Activated CD4-positive, alpha-beta T cell treated with anti-CD3 and anti-CD28 coated beads, Interleukin-2, amount 10 ng/mL, durations not matched to agents 7 days and 5 days (primary cell): Measurements from ENCODE around the gene HOXA13. TPM values are rescaled to one million over a fixed set of nuclear protein-coding genes. Genes with fewer than 3 reads are reported as not detected.
A peak's percentile ranks its signal among the peaks of the same experiment; 100 is the strongest.

Experiments used
- CTCF ChIA-PET: fragments of 350-600 bp; sonication (Branson Sonifier 250); formaldehyde crosslinking; loops from one replicate; lab custom pipeline; 2021; ENCODE audit warnings: antibody characterized with exemption; lab: Charles Lee
- POLR2A ChIA-PET: fragments of 350-600 bp; sonication (Branson Sonifier 250); formaldehyde crosslinking; loops from one replicate; lab custom pipeline; 2021; ENCODE audit warnings: antibody characterized with exemption; lab: Charles Lee
- DNase-seq: peaks from one replicate; pipeline ENCODE4 v3.0.0-alpha.2; 2020
- H3K27ac Mint-ChIP-seq: one replicate; pipeline ENCODE4 v1.8.0; 2021; ENCODE audit warnings: mild to moderate bottlenecking, moderate library complexity, mixed read lengths
- H3K27me3 Mint-ChIP-seq: one replicate; pipeline ENCODE4 v1.8.0; 2021; ENCODE audit warnings: mixed read lengths
- H3K36me3 Mint-ChIP-seq: one replicate; pipeline ENCODE4 v1.8.0; 2021; ENCODE audit warnings: low read depth, mixed read lengths
- H3K4me1 Mint-ChIP-seq: one replicate; pipeline ENCODE4 v1.8.0; 2021; ENCODE audit warnings: mixed read lengths
- H3K4me3 Mint-ChIP-seq: one replicate; pipeline ENCODE4 v1.8.0; 2021; ENCODE audit warnings: mild to moderate bottlenecking, moderate library complexity, mixed read lengths
- H3K9me3 Mint-ChIP-seq: one replicate; pipeline ENCODE4 v1.8.0; 2021; ENCODE audit warnings: mixed read lengths
- total RNA-seq, 2 experiments: library from RNA; stranded (reverse); gene quantifications; one replicate each; pipeline ENCODE4 v1.2.3, GENCODE V29; 2021

Gene HOXA13
- total RNA-seq, 2 experiments from 2014 or later = not detected

DNA sequence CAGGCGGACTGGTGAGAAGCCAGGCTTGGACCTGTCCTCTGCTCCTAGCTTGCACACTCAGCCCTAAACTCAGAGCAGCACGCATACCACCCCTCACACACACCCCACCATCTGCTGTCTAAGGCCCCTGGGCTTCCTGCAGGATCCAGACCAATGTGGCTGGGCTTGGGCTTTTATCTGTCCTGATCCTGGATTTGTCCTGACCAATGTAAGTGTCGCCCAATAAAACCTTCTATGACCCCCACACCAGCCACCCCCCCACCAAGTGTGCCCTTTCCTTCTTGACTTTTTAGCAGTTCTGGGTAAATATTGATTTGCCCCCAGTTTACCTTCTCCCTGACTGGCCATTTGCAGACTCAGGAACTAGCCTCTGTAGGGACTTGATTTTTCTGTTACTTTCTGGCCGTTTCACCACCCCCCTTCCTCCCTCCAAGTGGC lies 1.7 kb upstream of the HOXA13 start:
- Mint-ChIP-seq H3K27ac (no peak overlapping the region), H3K9me3 (no peaks in the 10 kb centered on the region), H3K4me1 (peaks cover 21% of the 10 kb centered on the region), H3K4me3 (no peak overlapping the region), H3K27me3 (peaks cover 89% of the 10 kb centered on the region), H3K36me3 (peaks cover 2% of the 10 kb centered on the region)
- POLR2A ChIA-PET = no interaction called here
- CTCF ChIA-PET = interaction anchor here (1.1 to 1.2 kb wide), 2 partner anchors 31 to 40 kb away, joined by 3 to 4 read pairs; no protein-coding TSS in a partner anchor
- DNase-seq = no peak

DNA sequence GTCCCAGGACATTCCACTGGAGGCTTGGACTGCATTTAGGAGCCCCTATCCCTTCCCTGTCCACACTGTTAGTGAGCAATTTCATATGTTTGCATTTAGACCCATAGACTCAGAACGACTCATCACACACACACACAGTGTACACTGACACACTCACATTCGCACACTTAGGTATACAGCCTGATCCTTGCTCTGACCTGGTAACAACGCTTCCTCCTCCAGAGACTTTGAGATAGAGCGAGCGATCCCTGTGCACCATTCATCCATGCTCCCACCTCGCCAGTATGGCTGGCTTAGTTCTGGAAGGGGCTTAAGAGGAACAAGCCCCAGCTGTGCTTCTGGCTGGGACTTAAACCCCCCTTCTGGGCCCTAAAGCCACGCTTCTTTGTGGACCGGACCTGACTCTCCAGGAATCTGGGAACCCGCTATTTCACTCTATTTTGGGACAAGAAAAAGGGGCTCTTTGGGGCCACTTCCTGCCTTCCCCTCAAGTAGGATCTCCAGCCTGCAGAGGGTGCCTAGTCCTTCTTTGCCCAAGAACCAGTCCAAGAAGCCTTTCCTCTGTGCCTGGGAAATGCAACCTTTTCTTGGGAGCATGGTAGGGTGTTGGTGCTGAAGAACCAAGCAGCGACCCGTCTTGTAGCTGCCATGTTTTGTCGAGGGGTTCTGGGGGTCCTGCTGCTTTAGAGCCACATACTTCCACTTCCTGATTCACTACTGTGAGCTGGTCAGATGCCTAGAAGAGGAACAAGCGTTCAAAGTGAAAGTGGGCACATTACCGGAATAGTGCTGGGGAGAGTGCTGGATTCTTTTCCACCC lies 1.1 kb upstream of the HOXA13 start:
- Mint-ChIP-seq H3K4me3 (peak overlapping the region; percentile 50), H3K27me3 (peaks cover 88% of the 10 kb centered on the region), H3K36me3 (peaks cover 2% of the 10 kb centered on the region), H3K4me1 (peaks cover 21% of the 10 kb centered on the region), H3K27ac (peak overlapping the region; percentile 36), H3K9me3 (no peaks in the 10 kb centered on the region)
- POLR2A ChIA-PET = no interaction called here
- DNase-seq = no peak
- CTCF ChIA-PET = interaction anchor here (1.1 kb wide), 1 partner anchor 31 kb away, joined by 3 read pairs; no protein-coding TSS in a partner anchor

DNA sequence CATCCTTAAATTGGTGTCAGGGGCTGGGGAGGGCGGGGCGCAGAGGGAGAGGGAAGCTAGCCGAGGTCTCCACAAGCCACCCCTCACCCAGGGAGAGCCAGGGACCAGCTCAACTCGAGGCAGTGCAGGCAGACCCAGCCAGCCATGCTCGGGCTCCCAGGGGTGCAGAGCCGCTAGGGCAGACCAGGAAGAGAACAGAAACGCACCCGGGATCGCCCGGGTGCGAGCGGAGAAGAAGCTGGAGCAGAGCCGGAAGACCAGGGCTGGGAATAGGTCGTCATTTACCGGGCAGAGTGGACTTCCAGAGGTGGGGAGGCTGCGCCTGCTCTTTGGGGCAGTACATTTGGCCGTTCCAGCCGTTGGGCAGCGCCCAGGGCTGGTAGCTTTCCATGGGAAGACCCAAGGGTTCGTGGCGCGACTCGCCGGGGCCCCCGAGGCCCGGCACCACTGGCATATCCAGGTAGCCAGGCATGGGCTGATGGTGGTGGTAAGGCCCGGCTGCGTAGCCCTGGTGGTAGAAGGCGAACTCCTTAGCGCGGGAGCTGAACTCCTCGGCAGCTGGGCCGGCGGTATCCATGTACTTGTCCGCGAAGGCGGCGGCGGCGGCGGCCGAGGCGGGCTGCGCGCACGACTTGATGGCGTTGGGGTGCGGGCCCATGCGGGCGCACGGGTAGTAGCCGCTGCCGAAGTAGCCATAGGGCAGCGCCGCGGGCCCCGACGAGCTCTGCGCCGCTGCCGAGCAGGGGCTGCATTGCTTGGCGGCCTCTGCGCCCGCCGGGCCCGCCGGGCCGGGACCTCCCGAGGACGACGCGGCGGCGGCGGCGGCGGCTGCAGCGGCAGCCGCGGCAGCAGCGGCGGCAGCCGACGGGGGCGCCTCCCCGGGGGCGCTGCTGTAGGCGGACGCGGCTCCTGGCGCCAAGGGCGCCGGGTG lies 755 bp downstream of the HOXA13 start:
- Mint-ChIP-seq H3K27me3 (peaks cover 86% of the 10 kb centered on the region), H3K9me3 (no peaks in the 10 kb centered on the region), H3K4me1 (peaks cover 19% of the 10 kb centered on the region), H3K4me3 (peak overlapping the region; percentile 60), H3K36me3 (peaks cover 2% of the 10 kb centered on the region), H3K27ac (peak overlapping the region; percentile 62)
- DNase-seq = no peak
- ChIA-PET CTCF (interaction anchor here (0.6 to 2.1 kb wide), 9 partner anchors 11 to 881 kb away, joined by 3 to 9 read pairs (median 4); partner anchors contain the start of gene EVX1), POLR2A (no interaction called here)

DNA sequence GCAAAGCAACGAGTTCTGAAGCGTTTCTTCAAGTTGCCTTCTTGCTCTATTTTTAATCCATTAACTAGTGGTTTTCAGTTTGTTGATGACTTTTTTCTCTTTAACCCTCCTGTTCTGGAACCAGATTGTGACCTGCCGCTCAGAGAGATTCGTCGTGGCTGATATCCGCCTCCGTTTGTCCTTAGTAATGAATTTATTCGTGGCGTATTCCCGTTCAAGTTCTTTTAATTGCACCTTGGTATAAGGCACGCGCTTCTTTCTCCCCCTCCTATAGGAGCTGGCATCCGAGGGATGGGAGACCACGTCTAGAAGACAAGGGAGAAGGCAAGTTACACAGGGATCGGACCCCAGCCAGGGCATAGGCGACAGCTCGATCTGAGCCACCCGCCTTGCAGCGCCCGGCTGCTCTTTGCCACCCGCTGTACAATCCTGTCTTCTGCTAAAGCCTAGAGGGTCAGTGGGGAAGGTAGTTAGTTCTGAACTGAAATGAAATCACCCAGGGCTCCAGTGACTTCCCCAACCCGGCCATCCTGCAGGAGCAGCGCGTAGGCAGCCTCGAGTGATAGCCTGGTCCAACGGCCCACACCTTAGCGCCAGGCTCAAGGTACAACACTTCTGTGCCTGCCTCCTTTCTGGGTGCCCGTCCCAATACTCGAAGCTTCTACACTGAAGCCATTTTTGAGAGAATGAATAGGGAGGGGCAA lies 1.6 kb downstream of the HOXA13 start:
- no peak for DNase-seq
- no peaks in the 10 kb centered on the region for H3K9me3 Mint-ChIP-seq
- no peaks in the 10 kb centered on the region for H3K36me3 Mint-ChIP-seq
- peaks cover 86% of the 10 kb centered on the region for H3K27me3 Mint-ChIP-seq
- peak overlapping the region; percentile 4 for H3K4me3 Mint-ChIP-seq
- ChIA-PET CTCF (interaction anchor here (0.6 to 2.1 kb wide), 6 partner anchors 11 to 882 kb away, joined by 3 to 9 read pairs (median 5); no protein-coding TSS in a partner anchor), POLR2A (no interaction called here)
- H3K27ac Mint-ChIP-seq = no peak overlapping the region
- peaks cover 16% of the 10 kb centered on the region for H3K4me1 Mint-ChIP-seq

DNA sequence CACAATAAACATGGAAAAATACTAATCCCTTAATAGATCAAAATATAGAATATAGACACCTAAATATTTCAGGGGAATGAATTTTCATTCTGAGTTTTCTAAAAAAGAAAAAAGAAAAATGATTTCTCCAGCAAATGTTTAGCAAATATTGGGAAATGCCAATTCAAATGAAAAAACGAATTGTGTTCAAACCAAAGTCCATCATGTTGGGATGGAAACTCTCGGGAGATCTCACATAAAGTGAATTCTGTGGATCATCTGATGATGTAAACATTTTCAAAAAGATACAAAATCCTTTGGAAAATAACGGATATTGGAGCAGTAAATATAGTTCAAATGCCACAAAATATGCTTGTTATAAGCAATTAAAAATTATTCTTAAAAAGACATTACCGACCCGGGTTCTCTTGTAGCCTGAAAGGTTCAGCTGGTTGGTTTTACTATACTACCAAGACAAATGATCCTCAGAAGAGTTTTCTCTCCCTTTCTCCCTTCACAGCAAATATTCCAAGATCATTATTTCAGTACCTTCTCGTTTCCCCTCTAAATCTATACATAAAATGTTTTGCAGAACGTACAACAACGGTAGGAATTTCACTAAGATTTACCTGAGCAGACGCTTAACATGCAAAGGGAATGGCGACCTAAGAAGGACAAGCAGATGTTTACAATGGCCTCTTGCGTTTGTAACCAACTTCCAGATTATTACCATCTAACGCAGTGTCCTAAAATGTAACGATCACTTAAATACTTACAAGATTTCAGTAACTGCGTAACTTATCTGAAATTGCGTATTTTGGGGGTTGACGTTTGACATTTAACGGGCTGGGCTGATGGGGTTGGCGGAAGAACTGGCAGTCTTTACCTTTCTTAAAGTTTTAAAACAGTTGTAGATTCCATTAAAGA lies 2.5 kb downstream of the HOXA13 start:
- Mint-ChIP-seq H3K36me3 (no peaks in the 10 kb centered on the region), H3K27ac (peak overlapping the region; percentile 4), H3K27me3 (peaks cover 84% of the 10 kb centered on the region), H3K4me3 (no peak overlapping the region), H3K9me3 (no peaks in the 10 kb centered on the region), H3K4me1 (peaks cover 16% of the 10 kb centered on the region)
- ChIA-PET POLR2A (no interaction called here), CTCF (interaction anchor here (0.9 to 2.1 kb wide), 2 partner anchors 13 to 42 kb away, joined by 3 to 9 read pairs; no protein-coding TSS in a partner anchor)
- no peak for DNase-seq

DNA sequence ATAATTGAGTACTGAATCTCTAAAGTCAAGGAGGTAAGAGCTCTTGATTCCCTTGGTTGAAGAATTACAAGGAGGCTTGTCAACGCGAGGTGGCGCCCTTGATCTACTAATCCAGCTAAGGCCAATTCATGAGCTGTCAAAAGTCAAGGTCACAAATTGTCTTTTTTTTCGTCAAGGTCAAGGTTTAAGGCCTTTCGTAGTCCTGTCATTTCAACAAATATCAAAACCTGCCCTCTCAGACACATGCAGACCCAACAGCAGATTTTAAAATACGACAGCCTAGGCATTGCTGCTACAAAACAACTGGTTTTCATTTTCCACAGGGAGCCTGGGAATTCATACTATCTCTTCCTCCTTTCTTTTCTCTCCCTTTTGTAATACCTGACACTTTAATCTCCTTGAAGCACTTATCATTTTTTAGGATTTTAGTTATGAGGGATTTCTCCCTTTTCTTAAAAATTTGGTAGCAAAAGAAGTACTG lies 3.6 kb downstream of the HOXA13 start:
- CTCF ChIA-PET = interaction anchor here (0.5 to 2.5 kb wide), 16 partner anchors 8 to 825 kb away, joined by 3 to 18 read pairs (median 3); partner anchors contain the start of genes EVX1, HOXA11 and HOXA3
- H3K9me3 Mint-ChIP-seq = no peaks in the 10 kb centered on the region
- H3K27ac Mint-ChIP-seq = no peak overlapping the region
- DNase-seq = peak; percentile 86
- POLR2A ChIA-PET = interaction anchor here (0.7 kb wide), 1 partner anchor 10 kb away, joined by 3 read pairs; no protein-coding TSS in a partner anchor
- H3K4me1 Mint-ChIP-seq = peaks cover 16% of the 10 kb centered on the region
- no peak overlapping the region for H3K4me3 Mint-ChIP-seq
- no peaks in the 10 kb centered on the region for H3K36me3 Mint-ChIP-seq
- peaks cover 84% of the 10 kb centered on the region for H3K27me3 Mint-ChIP-seq

DNA sequence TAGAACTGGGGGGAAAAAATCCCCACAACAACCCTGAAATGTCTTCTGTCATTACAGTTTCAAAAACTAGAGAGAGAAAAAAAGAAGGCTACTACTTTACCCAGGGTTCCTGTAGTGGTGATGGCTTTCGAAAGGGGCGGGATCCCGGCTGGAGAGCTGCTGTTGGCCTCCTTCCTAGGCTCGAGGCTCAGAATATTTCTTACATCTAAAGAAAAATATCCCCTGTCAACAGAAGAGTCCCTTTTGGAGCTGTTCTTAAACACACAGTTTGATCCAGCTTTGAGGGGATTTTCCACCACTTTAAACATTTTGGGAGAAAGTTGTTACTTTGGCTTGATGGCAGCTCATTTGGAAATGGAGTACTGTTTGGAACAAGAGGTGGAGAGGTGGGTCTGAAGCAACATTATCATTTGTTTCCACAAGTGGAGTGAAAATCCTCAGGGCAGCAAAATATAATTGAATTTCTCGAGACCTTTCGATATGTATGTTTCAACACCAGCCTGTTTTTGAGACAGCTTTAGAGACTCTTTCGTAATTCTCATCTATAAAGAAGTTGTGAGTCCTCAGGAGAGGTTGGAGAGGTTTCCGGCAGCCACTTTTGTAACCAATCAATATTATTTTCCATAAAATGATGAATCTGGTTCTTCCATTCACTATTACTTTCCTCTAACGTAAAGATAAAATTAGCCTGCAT lies 5.1 kb downstream of the HOXA13 start:
- Mint-ChIP-seq H3K4me3 (no peak overlapping the region), H3K9me3 (no peaks in the 10 kb centered on the region), H3K27ac (no peak overlapping the region), H3K4me1 (peaks cover 9% of the 10 kb centered on the region), H3K27me3 (peaks cover 86% of the 10 kb centered on the region), H3K36me3 (no peaks in the 10 kb centered on the region)
- no peak for DNase-seq
- ChIA-PET POLR2A (no interaction called here), CTCF (interaction anchor here (1.2 to 2.5 kb wide), 4 partner anchors 9 to 725 kb away, joined by 3 to 18 read pairs (median 4); partner anchors contain the start of gene HOXA11)

DNA sequence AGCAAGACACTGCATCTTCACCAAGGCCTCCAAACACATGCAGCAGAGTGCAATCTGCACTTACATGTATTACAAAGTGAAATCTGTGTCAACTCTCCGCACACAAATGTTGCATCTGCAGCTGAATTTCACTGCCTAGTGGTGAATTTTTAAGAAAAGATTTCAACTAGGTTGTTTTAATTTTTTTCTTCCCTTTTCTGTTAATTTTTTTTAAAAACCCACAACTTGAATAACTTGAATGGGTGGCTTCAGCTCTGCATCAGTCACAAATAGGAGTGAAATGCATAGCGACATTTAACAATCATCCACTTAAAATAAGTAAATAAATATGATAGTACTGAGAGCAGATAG lies 5.9 kb downstream of the HOXA13 start:
- CTCF ChIA-PET = interaction anchor here (1.2 kb wide), 1 partner anchor 40 kb away, joined by 3 read pairs; no protein-coding TSS in a partner anchor
- Mint-ChIP-seq H3K36me3 (peaks cover 2% of the 10 kb centered on the region), H3K27me3 (peaks cover 89% of the 10 kb centered on the region), H3K4me3 (no peak overlapping the region), H3K9me3 (no peaks in the 10 kb centered on the region), H3K27ac (no peak overlapping the region), H3K4me1 (peaks cover 16% of the 10 kb centered on the region)
- POLR2A ChIA-PET = no interaction called here
- no peak for DNase-seq

DNA sequence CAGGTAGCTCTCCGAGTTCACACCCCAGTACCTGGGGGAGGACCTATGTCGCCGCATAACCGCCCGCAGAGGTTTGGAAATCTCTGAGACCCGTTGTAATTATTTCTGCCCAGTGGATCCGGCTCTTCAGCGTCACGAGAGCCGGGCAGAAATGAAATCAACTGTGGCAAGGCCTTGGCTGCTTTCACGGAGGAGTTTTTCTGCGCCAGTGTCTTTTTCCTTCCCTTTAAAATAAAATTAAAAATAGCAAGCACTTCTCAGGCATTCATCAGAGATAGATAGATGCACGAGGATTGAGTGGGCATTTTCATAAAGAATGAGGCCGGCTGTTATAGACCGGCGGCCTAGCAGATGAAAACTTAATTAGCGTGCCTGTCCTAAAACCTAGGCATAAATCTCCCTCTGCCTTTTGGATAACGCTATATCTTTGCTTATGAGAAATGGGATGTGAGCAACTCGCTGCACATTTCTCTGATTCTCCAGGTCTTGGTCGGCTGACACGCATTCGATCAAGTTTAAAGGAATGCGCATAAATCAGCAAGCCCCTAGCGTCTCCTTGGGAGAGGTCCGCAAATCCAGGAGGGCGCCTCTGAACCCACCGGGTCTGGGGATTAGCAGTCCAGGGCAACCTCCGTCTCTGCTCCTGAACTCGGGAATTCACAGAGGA lies 6.4 kb downstream of the HOXA13 start:
- Mint-ChIP-seq H3K27ac (no peak overlapping the region), H3K9me3 (no peaks in the 10 kb centered on the region), H3K36me3 (peaks cover 5% of the 10 kb centered on the region), H3K4me3 (no peak overlapping the region), H3K27me3 (peaks cover 88% of the 10 kb centered on the region), H3K4me1 (peaks cover 20% of the 10 kb centered on the region)
- DNase-seq = no peak
- ChIA-PET CTCF (interaction anchor here (2.3 kb wide), 1 partner anchor 32 kb away, joined by 8 read pairs; no protein-coding TSS in a partner anchor), POLR2A (no interaction called here)

DNA sequence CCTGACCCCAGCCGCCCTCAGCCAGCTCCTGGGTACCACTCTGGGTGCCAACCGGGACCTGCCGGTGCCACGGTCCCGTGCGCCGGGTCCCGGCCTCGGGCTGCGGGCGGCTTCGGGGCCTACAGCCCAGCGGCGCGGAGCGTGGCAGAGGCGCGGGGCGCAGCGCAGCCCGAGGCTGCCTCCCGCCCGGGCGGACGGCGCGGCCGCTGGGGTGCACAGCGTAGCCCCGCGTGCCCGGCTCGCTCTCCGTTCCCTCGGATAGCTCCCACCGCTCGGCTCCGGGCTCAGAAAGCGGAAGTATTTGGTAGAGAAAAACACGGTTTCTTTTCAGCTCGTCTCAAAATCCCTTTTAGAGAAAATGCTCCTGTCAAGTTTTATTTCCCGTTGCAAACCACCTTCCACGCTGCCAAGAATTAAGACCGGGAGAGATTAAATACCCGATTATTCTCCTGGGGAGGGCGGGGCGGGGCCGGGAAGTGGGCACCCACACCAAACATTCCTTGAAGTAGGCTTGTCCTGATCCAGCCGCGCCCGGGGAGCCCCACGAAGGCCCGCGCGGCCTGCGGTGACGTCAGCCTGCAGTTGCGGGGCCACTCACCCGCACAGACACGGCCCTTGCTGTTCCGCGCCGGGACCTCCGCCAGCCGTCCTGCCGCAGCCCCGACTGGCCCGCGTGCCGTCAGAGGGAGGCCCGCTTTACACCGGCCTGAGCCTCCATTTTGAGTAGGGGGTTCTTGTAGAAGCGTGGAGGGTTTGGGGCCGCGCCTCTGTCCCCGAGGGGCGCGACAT lies 7.2 kb downstream of the HOXA13 start:
- CTCF ChIA-PET = interaction anchor here (0.6 to 2.3 kb wide), 4 partner anchors 11 to 152 kb away, joined by 3 to 8 read pairs (median 3); no protein-coding TSS in a partner anchor
- DNase-seq = no peak
- Mint-ChIP-seq H3K4me3 (peak overlapping the region; percentile 25), H3K9me3 (no peaks in the 10 kb centered on the region), H3K4me1 (peaks cover 24% of the 10 kb centered on the region), H3K27ac (no peak overlapping the region), H3K27me3 (peaks cover 88% of the 10 kb centered on the region), H3K36me3 (peaks cover 7% of the 10 kb centered on the region)
- POLR2A ChIA-PET = no interaction called here
